H1 (cell line): Measurements from ENCODE around the gene SCAF1. TPM values are rescaled to one million over a fixed set of nuclear protein-coding genes. Genes with fewer than 3 reads are reported as not detected.
A peak's percentile ranks its signal among the peaks of the same experiment; 100 is the strongest.

Source experiments
- CTCF ChIA-PET: fragments of 300-600 bp; sonication (Branson Sonifier 250); formaldehyde crosslinking; loops from one replicate; lab custom pipeline; 2021; ENCODE audit not compliant: partially characterized antibody; lab: Charles Lee
- POLR2A ChIA-PET: fragments of 300-600 bp; sonication (Branson Sonifier 250); formaldehyde crosslinking; loops from one replicate; lab custom pipeline; 2021; ENCODE audit warnings: inconsistent platforms; ENCODE audit not compliant: partially characterized antibody; lab: Charles Lee
- DNase-seq, 2 experiments: peaks; one replicate each; pipeline versions ENCODE4 v3.0.0 to v3.0.0-alpha.2; 2010 to 2022; ENCODE audit warnings: low spot score in 2 of 2, low read depth in 1 of 2, mixed read lengths in 1 of 2
- FAIRE-seq: peaks from 2 replicates; lab custom pipeline; 2011; peaks lifted over from hg19 to GRCh38; lab: Jason Lieb, UNC
- H2AFZ ChIP-seq: 2 replicates; pipeline ENCODE4 v1.8.1; 2012; ENCODE audit warnings: low read length, inconsistent platforms
- H2AK5ac ChIP-seq: 2 replicates; pipeline ENCODE4 v1.6.1; 2013; ENCODE audit warnings: low read depth, low read length
- H2BK120ac ChIP-seq: replicated peaks from 2 replicates; pipeline ENCODE3; 2013; ENCODE audit warnings: low read depth, low read length, inconsistent platforms
- H2BK12ac ChIP-seq: 2 replicates; pipeline ENCODE4 v1.6.1; 2013; ENCODE audit warnings: low read depth, low read length
- H2BK15ac ChIP-seq: 2 replicates; pipeline ENCODE4 v1.6.1; 2013; ENCODE audit warnings: low read length
- H2BK20ac ChIP-seq: 2 replicates; pipeline ENCODE4 v1.6.1; 2013; ENCODE audit warnings: low read length
- H2BK5ac ChIP-seq: 2 replicates; pipeline ENCODE4 v1.6.1; 2013; ENCODE audit warnings: low read depth, low read length
- H3K14ac ChIP-seq: 2 replicates; pipeline ENCODE4 v1.6.1; 2013; ENCODE audit warnings: inconsistent platforms; ENCODE audit not compliant: insufficient read length
- H3K18ac ChIP-seq: 2 replicates; pipeline ENCODE4 v1.6.1; 2013; ENCODE audit warnings: low read length; ENCODE audit errors: extremely low read depth
- H3K23ac ChIP-seq: 2 replicates; pipeline ENCODE4 v1.6.1; 2013; ENCODE audit warnings: inconsistent platforms; ENCODE audit not compliant: insufficient read length
- H3K23me2 ChIP-seq: 2 replicates; pipeline ENCODE4 v1.6.1; 2013; ENCODE audit warnings: low read depth, low read length
- H3K27ac ChIP-seq: 2 replicates; pipeline ENCODE4 v1.6.1; 2011; ENCODE audit warnings: low read depth, low read length, inconsistent platforms
- H3K27me3 ChIP-seq, 4 experiments: replicated peaks in 1 of 4; 1 replicate in 1 of 4; 2 replicates in 3 of 4; pipeline versions ENCODE4 v1.6.1 to v1.8.1; 2011 to 2013; ENCODE audit warnings: low read length in 3 of 4, mild to moderate bottlenecking in 3 of 4, inconsistent platforms in 2 of 4, mixed read lengths in 2 of 4, moderate library complexity in 1 of 4; ENCODE audit not compliant: control insufficient read depth in 3 of 4, insufficient read depth in 3 of 4; ENCODE audit errors: extremely low read depth in 1 of 4
- H3K36me3 ChIP-seq, 4 experiments: 2 replicates each; pipeline versions ENCODE4 v1.6.1 to v1.8.1; 2011 to 2013; ENCODE audit warnings: mild to moderate bottlenecking in 4 of 4, low read length in 3 of 4, moderate library complexity in 2 of 4, control low read depth in 1 of 4, inconsistent platforms in 1 of 4; ENCODE audit not compliant: insufficient read depth in 4 of 4, control insufficient read depth in 2 of 4
- H3K4ac ChIP-seq: replicated peaks from 2 replicates; pipeline ENCODE3; 2013; ENCODE audit warnings: low read length, low read depth, mixed read lengths, inconsistent platforms; ENCODE audit not compliant: insufficient read length
- H3K4me1 ChIP-seq, 4 experiments: replicated peaks in 1 of 4; 1 replicate in 1 of 4; 2 replicates in 3 of 4; pipeline versions ENCODE4 v1.6.1 to v1.8.1; 2011 to 2013; ENCODE audit warnings: low read length in 3 of 4, inconsistent platforms in 2 of 4, mixed read lengths in 1 of 4; ENCODE audit not compliant: insufficient read depth in 4 of 4, control insufficient read depth in 3 of 4
- H3K4me2 ChIP-seq, 2 experiments: 2 replicates each; pipeline versions ENCODE4 v1.6.1 to v1.8.1; 2011 to 2013; ENCODE audit warnings: low read depth in 2 of 2, low read length in 2 of 2, control low read depth in 1 of 2, inconsistent platforms in 1 of 2, mild to moderate bottlenecking in 1 of 2; ENCODE audit not compliant: insufficient read depth in 1 of 2
- H3K4me3 ChIP-seq, 4 experiments: fragments of 200-600, 300-600 bp in 1 of 4; sonication (generic), shearing (Covaris generic), sonication (Bioruptor Twin) in 1 of 4; 2 replicates each; pipeline versions ENCODE4 v1.5.1 to v1.8.1; 2011 to 2016; ENCODE audit warnings: low read length in 4 of 4, low read depth in 3 of 4, control low read depth in 2 of 4, inconsistent platforms in 2 of 4, mild to moderate bottlenecking in 2 of 4, mixed read lengths in 1 of 4, moderate library complexity in 1 of 4; ENCODE audit not compliant: insufficient read depth in 2 of 4; ENCODE audit errors: extremely low read depth in 1 of 4
- H3K56ac ChIP-seq: replicated peaks from 2 replicates; pipeline ENCODE3; 2013; ENCODE audit warnings: low read depth, mild to moderate bottlenecking, mixed read lengths, low read length, inconsistent platforms; ENCODE audit not compliant: insufficient read length
- H3K79me1 ChIP-seq: 2 replicates; pipeline ENCODE4 v1.6.1; 2013; ENCODE audit warnings: low read depth, low read length, control low read depth
- H3K79me2 ChIP-seq, 2 experiments: 2 replicates each; pipeline versions ENCODE4 v1.6.1 to v1.8.1; 2012 to 2013; ENCODE audit warnings: low read length in 2 of 2, mild to moderate bottlenecking in 2 of 2, inconsistent platforms in 1 of 2; ENCODE audit not compliant: insufficient read depth in 2 of 2, control insufficient read depth in 1 of 2
- H3K9ac ChIP-seq, 4 experiments: replicated peaks in 1 of 4; 1 replicate in 1 of 4; 2 replicates in 3 of 4; pipeline versions ENCODE4 v1.6.1 to v1.8.1; 2011 to 2013; ENCODE audit warnings: low read depth in 3 of 4, low read length in 3 of 4, control low read depth in 2 of 4, mild to moderate bottlenecking in 2 of 4, moderate library complexity in 2 of 4, inconsistent platforms in 1 of 4; ENCODE audit errors: extremely low read depth in 1 of 4
- H3K9me3 ChIP-seq, 2 experiments: 2 replicates each; pipeline versions ENCODE4 v1.6.1 to v1.8.1; 2012 to 2013; ENCODE audit warnings: mild to moderate bottlenecking in 2 of 2, moderate library complexity in 2 of 2, control low read depth in 1 of 2, inconsistent platforms in 1 of 2, low read depth in 1 of 2, low read length in 1 of 2, mixed read lengths in 1 of 2; ENCODE audit not compliant: insufficient read depth in 2 of 2
- H4K20me1 ChIP-seq, 2 experiments: replicated peaks in 1 of 2; 2 replicates each; pipeline versions ENCODE3 to v1.8.1; 2011 to 2013; ENCODE audit warnings: inconsistent platforms in 2 of 2, low read length in 2 of 2, mild to moderate bottlenecking in 1 of 2; ENCODE audit not compliant: insufficient read depth in 2 of 2, control insufficient read depth in 1 of 2
- H4K5ac ChIP-seq: 2 replicates; pipeline ENCODE4 v1.6.1; 2013; ENCODE audit warnings: low read length, low read depth, mixed read lengths, inconsistent platforms; ENCODE audit not compliant: insufficient read length
- H4K8ac ChIP-seq: 2 replicates; pipeline ENCODE4 v1.8.0; 2013; ENCODE audit warnings: mild to moderate bottlenecking, moderate library complexity, low read length, inconsistent platforms; ENCODE audit not compliant: insufficient read depth; ENCODE audit errors: extremely low read depth
- H4K91ac ChIP-seq: replicated peaks from 2 replicates; pipeline ENCODE3; 2013; ENCODE audit warnings: low read length, mixed read lengths, inconsistent platforms; ENCODE audit not compliant: insufficient read length
- EZH2 ChIP-seq: fragments of 200-600 bp; sonication (generic); IDR thresholded peaks from 2 replicates; pipeline ENCODE4 v1.7.1; 2012; ENCODE audit warnings: low read depth, mild to moderate bottlenecking, moderate library complexity, low read length, inconsistent platforms; ENCODE audit not compliant: severe bottlenecking
- POLR2A ChIP-seq, 2 experiments: IDR thresholded peaks; 1 replicate in 1 of 2; 2 replicates in 1 of 2; pipeline ENCODE4 v1.6.1; 2011; ENCODE audit warnings: low read depth in 2 of 2, low read length in 2 of 2, mild to moderate bottlenecking in 2 of 2; ENCODE audit errors: control extremely low read depth in 1 of 2
- RFX5 ChIP-seq: IDR thresholded peaks from 2 replicates; pipeline ENCODE4 v1.6.1; 2011; ENCODE audit warnings: low read depth, low read length, improper control_type of control experiment, borderline replicate concordance
- SP1 ChIP-seq: IDR thresholded peaks from 2 replicates; pipeline ENCODE4 v1.6.1; 2011; ENCODE audit warnings: low read depth, low read length
- SRF ChIP-seq: IDR thresholded peaks from 2 replicates; pipeline ENCODE4 v1.6.1; 2011; ENCODE audit warnings: mild to moderate bottlenecking, low read depth, low read length, moderate library complexity
- YY1 ChIP-seq: IDR thresholded peaks from 2 replicates; pipeline ENCODE4 v1.6.1; 2011; ENCODE audit warnings: low read depth, mild to moderate bottlenecking, low read length
- WGBS, 2 experiments: shearing (Covaris generic) in 1 of 2; methylation state at CpG; one replicate each; pipeline versions ENCODE4 v1.1.6 to v1.1.7; 2013 to 2015; ENCODE audit warnings: low lambda C conversion rate in 2 of 2, mixed read lengths in 2 of 2, inconsistent platforms in 1 of 2, low coverage in 1 of 2, missing lambda C conversion rate in 1 of 2; ENCODE audit not compliant: insufficient replicate concordance in 2 of 2, insufficient coverage in 1 of 2, insufficient read length in 1 of 2; ENCODE audit errors: extremely low coverage in 1 of 2, missing lambda C conversion rate in 1 of 2; 5-methylcytosine and 5-hydroxymethylcytosine counted together
- polyA plus RNA-seq, 7 experiments: library from polyadenylated mRNA; depleted of rRNA in 3 of 7; stranded (reverse) in 5 of 7; unstranded in 2 of 7; fragments of >200 nt in 5 of 7; fragments of 200-250 nt in 2 of 7; gene quantifications; 1 replicate in 5 of 7; 2 replicates in 1 of 7; 4 replicates in 1 of 7; pipeline versions ENCODE4 v1.2.1 to v1.2.3, GENCODE V29; 2011 to 2013; ENCODE audit warnings: missing spikeins in 2 of 7, mixed read lengths in 2 of 7
- total RNA-seq: library from RNA; stranded (reverse); fragmentation: NEBNext Ultra II Directional; extraction: Animal tissue kit (Norgen Biotek cat#: 25700); gene quantifications from 2 replicates; pipeline ENCODE4 v1.2.1, GENCODE V29; 2021

The SCAF1 gene
- total and polyA plus RNA-seq, 2 of the 8 experiments (the other 6 are each of a cell fraction or from before 2014, with no cell fraction given), result 9.7 to 81.7 TPM

DNA sequence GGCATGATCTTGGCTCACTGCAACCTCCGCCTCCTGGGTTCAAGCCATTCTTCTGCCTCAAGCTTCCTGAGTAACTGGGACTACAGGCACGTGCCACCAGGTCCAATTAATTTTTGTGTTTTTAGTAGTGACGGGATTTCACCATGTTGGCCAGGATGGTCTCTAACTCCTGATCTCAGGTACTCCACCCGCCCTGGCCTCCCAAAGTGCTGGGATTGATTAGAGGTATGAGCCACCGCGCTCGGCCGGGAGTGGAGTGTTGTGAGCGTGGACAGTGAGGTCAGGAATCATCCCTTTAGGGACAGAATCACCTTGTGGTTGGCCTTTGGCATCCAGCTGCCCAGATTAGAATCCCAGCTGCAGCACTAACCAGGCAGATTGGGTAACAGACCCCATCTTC, 12.3 kb upstream of the SCAF1 start:
- POLR2A ChIA-PET, result interaction anchor here (0.6 to 50.7 kb wide), 10 partner anchors 9 to 219 kb away, joined by 3 to 840 read pairs (median 4); partner anchors contain the start of genes BCL2L12, IRF3, PIH1D1 and PRR12
- H3K23ac ChIP-seq, result no peak overlapping the region
- no peak overlapping the region for H2BK120ac ChIP-seq
- no peaks in the 10 kb centered on the region for H3K9me3 ChIP-seq
- no peak overlapping the region for H3K4me3 ChIP-seq
- CTCF ChIA-PET, result interaction anchor here (1.4 to 2.0 kb wide), 2 partner anchors 32 to 123 kb away, joined by 4 to 6 read pairs; no protein-coding TSS in a partner anchor
- H3K4me1 ChIP-seq, result 0 out of 7 replicates have a peak, but pooled peaks cover 0 to 3% (median 0%) of the 10 kb centered on the region in 4 experiments
- H2AFZ ChIP-seq, result no peak overlapping the region
- no peak overlapping the region for H3K4ac ChIP-seq
- H3K79me2 ChIP-seq, result no peaks in the 10 kb centered on the region
- no peaks in the 10 kb centered on the region for H3K79me1 ChIP-seq
- H3K4me2 ChIP-seq, result no peak overlapping the region
- H3K36me3 ChIP-seq, result peaks cover 0 to 28% (median 8%) of the 10 kb centered on the region in 4 experiments; a peak in 6 of 8 replicates
- H4K20me1 ChIP-seq, result peaks cover under 1 to 4% of the 10 kb centered on the region in 2 experiments
- H2BK15ac ChIP-seq, result no peak overlapping the region
- 92% methylated on average over 9 of the region's 9 CpGs; no CpG with 5 or more reads in 1 of the 2 experiments for WGBS, 2 experiments
- DNase-seq (no peak), FAIRE-seq (no peak)
- no peaks in the 10 kb centered on the region for H3K23me2 ChIP-seq
- H2BK5ac ChIP-seq, result no peak overlapping the region
- H3K18ac ChIP-seq, result no peak overlapping the region
- H3K9ac ChIP-seq, result no peak overlapping the region
- no peak overlapping the region for H3K14ac ChIP-seq
- no peaks in the 10 kb centered on the region for H3K27me3 ChIP-seq
- no peak for TF ChIP-seq SP1
- peak in 1 of 2 experiments; percentile 24; a peak in 1 of 3 replicates for TF ChIP-seq POLR2A (IDR thresholded peaks at IDR 0.05; ENCODE audit: control extremely low read depth in 1 of 2, low read depth in 2 of 2, low read length in 2 of 2)
- no peak for TF ChIP-seq EZH2
- TF ChIP-seq SRF, result no peak
- TF ChIP-seq YY1, result no peak
- no peak for TF ChIP-seq RFX5
- H3K27ac ChIP-seq, result no peak overlapping the region
- no peak overlapping the region for H4K91ac ChIP-seq
- no peak overlapping the region for H2BK12ac ChIP-seq
- no peak overlapping the region for H2AK5ac ChIP-seq
- H2BK20ac ChIP-seq, result no peak overlapping the region
- no peak overlapping the region for H4K8ac ChIP-seq
- H4K5ac ChIP-seq, result no peak overlapping the region
- no peak overlapping the region for H3K56ac ChIP-seq
